HG02884 (cell line): ENCODE results near the gene TMEM134.
A peak's percentile ranks its signal among the peaks of the same experiment; 100 is the strongest.
"Not testable (repeated sequence)": the region's sequence is repeated elsewhere in the genome, so short reads cannot be mapped to it uniquely, and the experiment has no call there.

ENCODE experiments used
- ATAC-seq: cut with Tn5 transposase; IDR thresholded peaks from one replicate; pipeline ENCODE4 v1.9.1; 2021; ENCODE audit warnings: mild to moderate bottlenecking, moderate library complexity; ENCODE audit not compliant: unreplicated experiment

Gene TMEM134

GRCh38 chr11:67486481-67487195 is 17.6 kb upstream of the TMEM134 start:
- ATAC-seq = no peak

- not testable (repeated sequence) for ATAC-seq
Measured at GRCh38 chr11:67485873-67486361, 16.9 kb upstream of the TMEM134 start.

- no peak for ATAC-seq
Measured at GRCh38 chr11:67484847-67485311, 15.8 kb upstream of the TMEM134 start.

- ATAC-seq = no peak
Measured at GRCh38 chr11:67483831-67484665, 15.0 kb upstream of the TMEM134 start.

- ATAC-seq = peak; percentile 57
Measured at GRCh38 chr11:67482827-67483798, 14.1 kb upstream of the TMEM134 start, which contains the start of gene AIP. TSS of gene AIP (plus strand) at chr11:67483026. CDS start at chr11:67483159, 133 bp downstream.

- ATAC-seq = no peak
Measured at GRCh38 chr11:67482275-67482826, 13.3 kb upstream of the TMEM134 start.

GRCh38 chr11:67477344-67478050 is 8.4 kb upstream of the TMEM134 start:
- not testable (repeated sequence) for ATAC-seq

- ATAC-seq = not testable (repeated sequence)
Measured at GRCh38 chr11:67476692-67477091, 7.6 kb upstream of the TMEM134 start.

GRCh38 chr11:67472882-67473281 is 3.8 kb upstream of the TMEM134 start:
- no peak for ATAC-seq

- no peak for ATAC-seq
Measured at GRCh38 chr11:67470337-67471002, 1.4 kb upstream of the TMEM134 start.

- ATAC-seq = no peak
Measured at GRCh38 chr11:67469508-67469811, 409 bp upstream of the TMEM134 start.

- ATAC-seq = no peak
Measured at GRCh38 chr11:67468456-67468758, 644 bp downstream of the TMEM134 start.

- ATAC-seq = no peak
Measured at GRCh38 chr11:67468056-67468455, 995 bp downstream of the TMEM134 start.

- ATAC-seq = no peak
Measured at GRCh38 chr11:67466962-67467771, 1.9 kb downstream of the TMEM134 start.

- no peak for ATAC-seq
Measured at GRCh38 chr11:67466367-67466766, 2.7 kb downstream of the TMEM134 start.

- not testable (repeated sequence) for ATAC-seq
Measured at GRCh38 chr11:67465530-67465929, 3.5 kb downstream of the TMEM134 start.

GRCh38 chr11:67465189-67465510 is 3.9 kb downstream of the TMEM134 start:
- no peak for ATAC-seq

GRCh38 chr11:67464411-67465188 is 4.5 kb downstream of the TMEM134 start:
- no peak for ATAC-seq
